Sigmoid colon (tissue), 4 donors: Measurements from ENCODE around the gene ACTR3.

Source experiments
- CTCF ChIP-seq, 4 experiments: fragments of 450-650 bp in 3 of 4; fragments of 200-600 bp in 1 of 4; IDR thresholded peaks; one replicate each; pipeline ENCODE4 v1.5.1; 2016 to 2019; ENCODE audit warnings: antibody characterized with exemption in 4 of 4, mild to moderate bottlenecking in 3 of 4, moderate library complexity in 2 of 4
- EP300 ChIP-seq, 4 donors: sonication (generic); formaldehyde crosslinking; IDR thresholded peaks; one replicate each; pipeline ENCODE4 v1.6.1; 2017; ENCODE audit warnings: antibody characterized with exemption in 4 of 4

GRCh38 chr2:113895301-113895700 is 5.4 kb downstream of the ACTR3 start:
- TF ChIP-seq CTCF (IDR thresholded peaks at IDR 0.05) (no peak), EP300 (IDR thresholded peaks at IDR 0.05) (no peak)
